ENCODE data around the gene FAM118B. TPM values are rescaled to one million over a fixed set of nuclear protein-coding genes. Genes with fewer than 3 reads are reported as not detected.

Gene FAM118B
- total and polyA plus RNA-seq, 4 donors = 3.7 to 12.0 (median 6.6) TPM

DNA sequence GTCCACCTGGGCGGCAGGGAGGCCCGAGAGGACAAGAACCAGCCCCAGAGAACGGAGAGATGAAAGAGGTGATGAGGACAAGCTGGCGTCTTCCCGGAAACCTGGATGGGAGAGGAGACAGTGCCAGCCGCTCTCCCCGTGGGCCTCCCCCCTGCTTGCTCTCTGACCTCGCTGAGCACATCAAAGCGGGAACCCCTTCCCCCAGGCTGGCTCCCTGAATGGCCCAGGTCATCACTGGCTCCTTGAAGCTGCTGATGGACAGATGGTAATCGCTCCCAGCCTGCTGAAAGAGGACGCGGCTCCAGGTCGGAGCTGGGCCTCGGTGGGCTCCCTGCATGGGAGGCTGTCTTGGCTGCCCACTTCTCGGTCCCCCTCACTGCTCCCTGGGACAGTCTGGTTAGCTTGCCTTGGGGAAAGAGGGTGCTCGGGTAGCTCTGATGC, 18.5 kb upstream of the FAM118B start:
- WGBS = 96% methylated on average over 16 of the region's 16 CpGs
- Histone ChIP-seq H3K4me1 (ENCODE audit: control insufficient read depth in 4 of 4, insufficient read depth in 4 of 4, low read length in 3 of 4) (peaks cover 0 to 8% (median 3%) of the 10 kb centered on the region in 4 donors), H3K27ac (ENCODE audit: low read depth in 1 of 2, low read length in 2 of 2) (no peak overlapping the region), H3K4me3 (ENCODE audit: low read depth in 1 of 3, low read length in 3 of 3) (no peak overlapping the region), H3K9ac (ENCODE audit: low read depth in 1 of 2, low read length in 2 of 2) (no peak overlapping the region), H3K9me3 (ENCODE audit: control insufficient read depth in 4 of 4, low read length in 3 of 4) (no peaks in the 10 kb centered on the region), H3K27me3 (ENCODE audit: control insufficient read depth in 4 of 4, insufficient read depth in 4 of 4, low read length in 3 of 4) (no peaks in the 10 kb centered on the region), H3K36me3 (ENCODE audit: control insufficient read depth in 4 of 4, insufficient read depth in 3 of 4, low read depth in 1 of 4, low read length in 3 of 4) (peaks cover 0 to 27% (median 0%) of the 10 kb centered on the region in 4 donors)
- no peak for DNase-seq (ENCODE audit: low spot score)
- TF ChIP-seq, protein P1, sequence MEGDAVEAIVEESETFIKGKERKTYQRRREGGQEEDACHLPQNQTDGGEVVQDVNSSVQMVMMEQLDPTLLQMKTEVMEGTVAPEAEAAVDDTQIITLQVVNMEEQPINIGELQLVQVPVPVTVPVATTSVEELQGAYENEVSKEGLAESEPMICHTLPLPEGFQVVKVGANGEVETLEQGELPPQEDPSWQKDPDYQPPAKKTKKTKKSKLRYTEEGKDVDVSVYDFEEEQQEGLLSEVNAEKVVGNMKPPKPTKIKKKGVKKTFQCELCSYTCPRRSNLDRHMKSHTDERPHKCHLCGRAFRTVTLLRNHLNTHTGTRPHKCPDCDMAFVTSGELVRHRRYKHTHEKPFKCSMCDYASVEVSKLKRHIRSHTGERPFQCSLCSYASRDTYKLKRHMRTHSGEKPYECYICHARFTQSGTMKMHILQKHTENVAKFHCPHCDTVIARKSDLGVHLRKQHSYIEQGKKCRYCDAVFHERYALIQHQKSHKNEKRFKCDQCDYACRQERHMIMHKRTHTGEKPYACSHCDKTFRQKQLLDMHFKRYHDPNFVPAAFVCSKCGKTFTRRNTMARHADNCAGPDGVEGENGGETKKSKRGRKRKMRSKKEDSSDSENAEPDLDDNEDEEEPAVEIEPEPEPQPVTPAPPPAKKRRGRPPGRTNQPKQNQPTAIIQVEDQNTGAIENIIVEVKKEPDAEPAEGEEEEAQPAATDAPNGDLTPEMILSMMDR (IDR thresholded peaks at IDR 0.05; ENCODE audit: low read depth, low read length, missing input control) = no peak
- TF ChIP-seq HNF4G (IDR thresholded peaks at IDR 0.05) (no peak), JUND (IDR thresholded peaks at IDR 0.05) (no peak), EGR1 (IDR thresholded peaks at IDR 0.05; ENCODE audit: low read depth in 2 of 2) (no peak), TAF1 (conservative IDR thresholded peaks at IDR 0.05) (no peak), FOXA2 (IDR thresholded peaks at IDR 0.05) (no peak), RXRA (IDR thresholded peaks at IDR 0.05) (no peak), HNF4A (conservative IDR thresholded peaks at IDR 0.05) (no peak), FOXA1 (IDR thresholded peaks at IDR 0.05) (no peak), YY1 (IDR thresholded peaks at IDR 0.05) (no peak), GABPA (IDR thresholded peaks at IDR 0.05 in 1 of 2, conservative IDR thresholded peaks at IDR 0.05 in 1 of 2) (no peak), RAD21 (IDR thresholded peaks at IDR 0.05) (no peak), NR2F2 (IDR thresholded peaks at IDR 0.05) (no peak)
- TF ChIP-seq, protein P2, sequence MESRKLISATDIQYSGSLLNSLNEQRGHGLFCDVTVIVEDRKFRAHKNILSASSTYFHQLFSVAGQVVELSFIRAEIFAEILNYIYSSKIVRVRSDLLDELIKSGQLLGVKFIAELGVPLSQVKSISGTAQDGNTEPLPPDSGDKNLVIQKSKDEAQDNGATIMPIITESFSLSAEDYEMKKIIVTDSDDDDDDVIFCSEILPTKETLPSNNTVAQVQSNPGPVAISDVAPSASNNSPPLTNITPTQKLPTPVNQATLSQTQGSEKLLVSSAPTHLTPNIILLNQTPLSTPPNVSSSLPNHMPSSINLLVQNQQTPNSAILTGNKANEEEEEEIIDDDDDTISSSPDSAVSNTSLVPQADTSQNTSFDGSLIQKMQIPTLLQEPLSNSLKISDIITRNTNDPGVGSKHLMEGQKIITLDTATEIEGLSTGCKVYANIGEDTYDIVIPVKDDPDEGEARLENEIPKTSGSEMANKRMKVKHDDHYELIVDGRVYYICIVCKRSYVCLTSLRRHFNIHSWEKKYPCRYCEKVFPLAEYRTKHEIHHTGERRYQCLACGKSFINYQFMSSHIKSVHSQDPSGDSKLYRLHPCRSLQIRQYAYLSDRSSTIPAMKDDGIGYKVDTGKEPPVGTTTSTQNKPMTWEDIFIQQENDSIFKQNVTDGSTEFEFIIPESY (IDR thresholded peaks at IDR 0.05) = no peak
- TF ChIP-seq, protein P3, sequence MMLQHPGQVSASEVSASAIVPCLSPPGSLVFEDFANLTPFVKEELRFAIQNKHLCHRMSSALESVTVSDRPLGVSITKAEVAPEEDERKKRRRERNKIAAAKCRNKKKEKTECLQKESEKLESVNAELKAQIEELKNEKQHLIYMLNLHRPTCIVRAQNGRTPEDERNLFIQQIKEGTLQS (IDR thresholded peaks at IDR 0.05) = no peak
- TF ChIP-seq, protein P4, sequence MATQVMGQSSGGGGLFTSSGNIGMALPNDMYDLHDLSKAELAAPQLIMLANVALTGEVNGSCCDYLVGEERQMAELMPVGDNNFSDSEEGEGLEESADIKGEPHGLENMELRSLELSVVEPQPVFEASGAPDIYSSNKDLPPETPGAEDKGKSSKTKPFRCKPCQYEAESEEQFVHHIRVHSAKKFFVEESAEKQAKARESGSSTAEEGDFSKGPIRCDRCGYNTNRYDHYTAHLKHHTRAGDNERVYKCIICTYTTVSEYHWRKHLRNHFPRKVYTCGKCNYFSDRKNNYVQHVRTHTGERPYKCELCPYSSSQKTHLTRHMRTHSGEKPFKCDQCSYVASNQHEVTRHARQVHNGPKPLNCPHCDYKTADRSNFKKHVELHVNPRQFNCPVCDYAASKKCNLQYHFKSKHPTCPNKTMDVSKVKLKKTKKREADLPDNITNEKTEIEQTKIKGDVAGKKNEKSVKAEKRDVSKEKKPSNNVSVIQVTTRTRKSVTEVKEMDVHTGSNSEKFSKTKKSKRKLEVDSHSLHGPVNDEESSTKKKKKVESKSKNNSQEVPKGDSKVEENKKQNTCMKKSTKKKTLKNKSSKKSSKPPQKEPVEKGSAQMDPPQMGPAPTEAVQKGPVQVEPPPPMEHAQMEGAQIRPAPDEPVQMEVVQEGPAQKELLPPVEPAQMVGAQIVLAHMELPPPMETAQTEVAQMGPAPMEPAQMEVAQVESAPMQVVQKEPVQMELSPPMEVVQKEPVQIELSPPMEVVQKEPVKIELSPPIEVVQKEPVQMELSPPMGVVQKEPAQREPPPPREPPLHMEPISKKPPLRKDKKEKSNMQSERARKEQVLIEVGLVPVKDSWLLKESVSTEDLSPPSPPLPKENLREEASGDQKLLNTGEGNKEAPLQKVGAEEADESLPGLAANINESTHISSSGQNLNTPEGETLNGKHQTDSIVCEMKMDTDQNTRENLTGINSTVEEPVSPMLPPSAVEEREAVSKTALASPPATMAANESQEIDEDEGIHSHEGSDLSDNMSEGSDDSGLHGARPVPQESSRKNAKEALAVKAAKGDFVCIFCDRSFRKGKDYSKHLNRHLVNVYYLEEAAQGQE (IDR thresholded peaks at IDR 0.05) = no peak
- TF ChIP-seq, protein P5, sequence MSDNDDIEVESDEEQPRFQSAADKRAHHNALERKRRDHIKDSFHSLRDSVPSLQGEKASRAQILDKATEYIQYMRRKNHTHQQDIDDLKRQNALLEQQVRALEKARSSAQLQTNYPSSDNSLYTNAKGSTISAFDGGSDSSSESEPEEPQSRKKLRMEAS (IDR thresholded peaks at IDR 0.05) = no peak
